Measurements from ENCODE around the gene SPEN.

DNA sequence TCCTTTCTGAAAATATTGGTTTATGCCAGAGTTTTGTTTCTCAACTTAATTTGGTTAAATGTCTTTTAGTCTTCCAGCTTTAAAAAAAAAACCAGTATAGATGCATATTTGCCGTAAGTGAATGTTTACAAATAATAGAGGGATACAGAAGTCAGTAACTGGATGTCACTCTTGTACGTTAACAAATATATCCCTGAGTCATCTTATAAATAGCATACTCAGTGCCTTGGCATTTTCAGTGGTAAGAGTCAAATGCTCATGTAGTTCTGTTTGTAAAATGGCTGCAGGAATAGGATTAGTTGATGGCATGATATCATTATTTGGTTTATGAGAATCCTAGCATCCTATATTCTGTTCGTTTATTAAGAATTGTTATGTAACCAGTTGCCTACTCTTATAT is 55.4 kb downstream of the SPEN start:
- TF ChIP-seq, protein P1, sequence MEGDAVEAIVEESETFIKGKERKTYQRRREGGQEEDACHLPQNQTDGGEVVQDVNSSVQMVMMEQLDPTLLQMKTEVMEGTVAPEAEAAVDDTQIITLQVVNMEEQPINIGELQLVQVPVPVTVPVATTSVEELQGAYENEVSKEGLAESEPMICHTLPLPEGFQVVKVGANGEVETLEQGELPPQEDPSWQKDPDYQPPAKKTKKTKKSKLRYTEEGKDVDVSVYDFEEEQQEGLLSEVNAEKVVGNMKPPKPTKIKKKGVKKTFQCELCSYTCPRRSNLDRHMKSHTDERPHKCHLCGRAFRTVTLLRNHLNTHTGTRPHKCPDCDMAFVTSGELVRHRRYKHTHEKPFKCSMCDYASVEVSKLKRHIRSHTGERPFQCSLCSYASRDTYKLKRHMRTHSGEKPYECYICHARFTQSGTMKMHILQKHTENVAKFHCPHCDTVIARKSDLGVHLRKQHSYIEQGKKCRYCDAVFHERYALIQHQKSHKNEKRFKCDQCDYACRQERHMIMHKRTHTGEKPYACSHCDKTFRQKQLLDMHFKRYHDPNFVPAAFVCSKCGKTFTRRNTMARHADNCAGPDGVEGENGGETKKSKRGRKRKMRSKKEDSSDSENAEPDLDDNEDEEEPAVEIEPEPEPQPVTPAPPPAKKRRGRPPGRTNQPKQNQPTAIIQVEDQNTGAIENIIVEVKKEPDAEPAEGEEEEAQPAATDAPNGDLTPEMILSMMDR (conservative IDR thresholded peaks at IDR 0.05; ENCODE audit: low read depth, low read length) = no peak
- TF ChIP-seq SMC3 (IDR thresholded peaks at IDR 0.05; ENCODE audit: low read depth, low read length) (no peak), RFX5 (IDR thresholded peaks at IDR 0.05; ENCODE audit: low read depth, low read length) (no peak), RAD21 (IDR thresholded peaks at IDR 0.05; ENCODE audit: low read length) (no peak), POLR2A (IDR thresholded peaks at IDR 0.05; ENCODE audit: low read depth, low read length) (no peak), MAFK (IDR thresholded peaks at IDR 0.05; ENCODE audit: low read depth, low read length) (peak; percentile 86), FOS (IDR thresholded peaks at IDR 0.05; ENCODE audit: low read depth, low read length) (peak; percentile 79)
- TF ChIP-seq, protein P2, sequence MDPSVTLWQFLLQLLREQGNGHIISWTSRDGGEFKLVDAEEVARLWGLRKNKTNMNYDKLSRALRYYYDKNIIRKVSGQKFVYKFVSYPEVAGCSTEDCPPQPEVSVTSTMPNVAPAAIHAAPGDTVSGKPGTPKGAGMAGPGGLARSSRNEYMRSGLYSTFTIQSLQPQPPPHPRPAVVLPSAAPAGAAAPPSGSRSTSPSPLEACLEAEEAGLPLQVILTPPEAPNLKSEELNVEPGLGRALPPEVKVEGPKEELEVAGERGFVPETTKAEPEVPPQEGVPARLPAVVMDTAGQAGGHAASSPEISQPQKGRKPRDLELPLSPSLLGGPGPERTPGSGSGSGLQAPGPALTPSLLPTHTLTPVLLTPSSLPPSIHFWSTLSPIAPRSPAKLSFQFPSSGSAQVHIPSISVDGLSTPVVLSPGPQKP (IDR thresholded peaks at IDR 0.05; ENCODE audit: borderline replicate concordance, low read depth, low read length) = no peak
